ENCODE measurements around the gene NBPF9.
A peak's percentile ranks its signal among the peaks of the same experiment; 100 is the strongest.
"Not testable (repeated sequence)": the region's sequence is repeated elsewhere in the genome, so short reads cannot be mapped to it uniquely, and the experiment has no call there.

Gene NBPF9

GRCh38 chr1:149103109-149104081 lies at the start of gene NBPF9:
NBPF9 (minus strand) TSS chr1:149103551; CDS start chr1:149082139, 21,412 bp downstream.
- peak; percentile 0 to 14 for DNase-seq (ENCODE audit: low read depth in 2 of 2, low spot score in 1 of 2)

DNA sequence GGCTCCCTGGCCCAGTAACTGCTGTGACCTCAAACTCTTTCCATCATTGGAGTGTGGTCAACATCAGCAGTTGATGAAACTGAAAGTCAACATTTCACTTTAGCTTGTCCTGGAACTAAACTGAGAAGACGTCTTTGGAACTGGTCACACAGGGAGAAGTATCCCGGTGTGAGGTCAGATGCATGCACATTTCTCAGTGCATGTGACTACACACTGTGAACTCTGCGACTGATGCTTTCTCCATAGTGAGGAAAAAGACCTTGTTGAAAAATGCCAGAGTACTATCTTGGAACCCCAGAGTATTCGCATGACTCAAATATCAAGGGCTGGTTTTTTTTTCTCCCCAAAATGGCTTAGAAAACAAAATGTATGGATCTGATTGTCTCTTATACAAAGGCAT lies 46.6 kb upstream of the NBPF9 start:
- not testable (repeated sequence) for DNase-seq (ENCODE audit: low read depth in 2 of 2, low spot score in 1 of 2)

DNA sequence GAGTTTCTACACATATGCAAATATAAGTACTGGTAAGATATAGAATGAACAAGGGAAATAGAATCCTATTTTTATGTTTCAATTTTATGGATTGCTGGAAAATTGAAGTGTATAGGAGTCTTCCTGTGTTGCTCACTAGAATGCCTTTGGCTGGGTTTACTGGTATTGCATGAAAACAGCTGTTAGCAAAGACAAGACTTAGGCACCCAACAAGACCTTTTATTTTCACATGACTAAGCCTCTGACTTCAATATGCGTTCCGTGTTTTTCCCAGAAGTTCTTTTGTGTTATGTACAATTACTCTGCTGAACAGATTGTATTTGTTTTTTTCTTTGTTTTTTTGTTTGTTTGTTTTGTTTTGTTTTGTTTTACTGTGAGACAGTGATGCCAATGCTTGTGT lies 34.2 kb upstream of the NBPF9 start:
- not testable (repeated sequence) for DNase-seq (ENCODE audit: low read depth in 2 of 2, low spot score in 1 of 2)

DNA sequence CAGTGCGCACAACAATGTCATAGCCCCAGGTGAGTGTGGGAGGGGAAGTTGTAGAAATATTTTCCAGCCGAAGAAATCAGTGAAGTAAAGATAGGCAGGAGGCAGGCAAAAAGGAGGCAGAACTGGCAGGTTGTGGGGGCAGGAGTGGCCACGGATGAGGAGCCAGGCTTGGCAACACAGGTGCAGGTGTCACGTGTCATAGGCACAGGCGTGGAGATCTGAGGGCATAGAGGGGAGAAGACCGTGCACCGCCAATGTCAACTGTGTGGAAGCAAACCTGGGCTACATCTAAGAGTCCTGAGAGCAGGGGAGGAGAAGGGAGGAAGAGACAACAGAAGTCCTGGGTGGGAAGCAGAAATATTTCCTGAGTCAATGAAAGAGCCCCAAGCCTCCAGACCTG lies 27.6 kb upstream of the NBPF9 start:
- DNase-seq (ENCODE audit: low read depth in 2 of 2, low spot score in 1 of 2) = not testable (repeated sequence)

DNA sequence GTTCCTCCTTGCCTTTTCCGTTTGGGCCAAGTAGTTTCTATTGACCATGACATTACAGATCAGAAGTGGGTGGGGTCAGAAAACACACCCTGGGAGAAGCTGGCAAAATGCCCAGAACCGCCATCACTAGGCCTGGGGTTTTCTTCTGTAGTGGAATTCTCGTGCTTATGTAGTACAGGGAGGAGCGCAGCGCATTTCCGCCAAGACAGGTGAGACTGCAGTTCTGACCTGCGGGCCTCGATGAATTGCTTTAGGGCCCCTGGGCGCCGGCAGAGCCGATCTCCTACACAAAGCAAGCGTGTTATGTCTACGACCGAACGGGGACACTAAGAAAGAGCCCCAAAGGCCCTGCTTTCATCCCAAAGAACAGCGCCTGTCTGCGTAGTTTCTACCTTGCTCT lies 25.9 kb upstream of the NBPF9 start:
- not testable (repeated sequence) for DNase-seq (ENCODE audit: low read depth in 2 of 2, low spot score in 1 of 2)

GRCh38 chr1:149126555-149127145 lies 23.3 kb upstream of the NBPF9 start:
- not testable (repeated sequence) for DNase-seq (ENCODE audit: low read depth in 2 of 2, low spot score in 1 of 2)

GRCh38 chr1:149123948-149124926 lies 20.9 kb upstream of the NBPF9 start:
- peak in 1 of 2 donors; percentile 4 for DNase-seq (ENCODE audit: low read depth in 2 of 2, low spot score in 1 of 2)

DNA sequence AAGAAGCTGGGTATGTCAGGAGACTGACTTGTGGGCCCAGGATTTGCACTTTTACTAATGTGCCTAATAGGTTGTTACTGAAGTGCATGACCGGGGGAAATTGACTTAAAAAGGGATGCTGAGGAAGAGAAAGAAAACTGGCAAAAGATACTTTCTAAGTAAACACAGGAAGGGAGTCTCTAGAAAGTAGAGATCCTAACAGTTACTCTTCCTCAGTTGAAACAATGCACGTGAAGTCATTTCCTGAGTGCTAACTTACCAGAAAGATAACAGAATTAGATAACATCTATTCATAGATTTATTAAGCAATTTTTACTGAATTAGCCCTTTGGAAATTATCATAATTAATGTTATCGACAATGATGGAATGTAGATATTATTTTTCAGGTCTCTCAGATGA lies 9.5 kb upstream of the NBPF9 start:
- not testable (repeated sequence) for DNase-seq (ENCODE audit: low read depth in 2 of 2, low spot score in 1 of 2)

- not testable (repeated sequence) for DNase-seq (ENCODE audit: low read depth in 2 of 2, low spot score in 1 of 2)
Measured at GRCh38 chr1:149110343-149110742, 7.0 kb upstream of the NBPF9 start.

DNA sequence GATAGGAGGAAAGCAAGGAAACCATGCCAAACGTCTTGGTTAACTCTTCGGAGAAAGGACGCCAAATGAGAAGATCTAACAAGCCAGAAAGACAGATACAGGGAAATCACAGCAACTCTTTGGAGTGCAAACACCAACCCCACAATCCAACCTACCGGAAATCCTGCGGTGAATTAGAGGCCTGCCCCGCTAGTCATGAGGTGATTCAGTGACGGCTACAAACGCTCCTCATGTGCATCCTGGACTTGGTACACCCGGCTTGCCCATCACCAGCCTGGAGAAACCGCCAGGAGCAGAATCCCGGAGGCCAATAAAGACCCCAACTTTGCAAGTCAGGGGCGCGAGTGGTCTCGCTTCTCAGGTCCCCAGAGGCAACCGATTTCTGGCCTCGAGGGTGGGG lies 777 bp downstream of the NBPF9 start:
- DNase-seq (ENCODE audit: low read depth in 2 of 2, low spot score in 1 of 2) = peak in 1 of 2 donors; percentile 1

DNA sequence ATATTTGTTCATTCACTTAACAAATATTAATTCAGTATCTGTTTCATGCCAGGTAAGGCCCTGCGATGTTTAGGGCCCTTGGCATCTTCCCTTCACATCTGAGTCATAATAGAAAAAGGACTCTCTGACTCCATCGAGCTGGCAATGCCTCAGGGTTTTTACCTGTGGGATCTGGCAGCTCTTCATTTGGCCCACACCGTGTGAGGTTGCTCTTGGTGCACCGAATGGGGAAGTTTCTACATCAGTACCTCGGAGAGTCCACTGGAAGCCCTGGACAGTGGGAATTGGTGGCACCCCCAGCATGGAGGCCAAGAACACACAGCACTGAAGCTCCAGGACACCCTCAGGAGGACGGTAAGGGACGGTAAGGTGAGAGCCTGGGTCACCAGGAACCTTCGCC lies 5.1 kb downstream of the NBPF9 start:
- not testable (repeated sequence) for DNase-seq (ENCODE audit: low read depth in 2 of 2, low spot score in 1 of 2)

GRCh38 chr1:149093155-149093554 lies 10.2 kb downstream of the NBPF9 start:
- DNase-seq (ENCODE audit: low read depth in 2 of 2, low spot score in 1 of 2) = not testable (repeated sequence)

- not testable (repeated sequence) for DNase-seq (ENCODE audit: low read depth in 2 of 2, low spot score in 1 of 2)
Measured at GRCh38 chr1:149075505-149076127, 27.7 kb downstream of the NBPF9 start.

GRCh38 chr1:149064611-149065010 lies 38.7 kb downstream of the NBPF9 start:
- not testable (repeated sequence) for DNase-seq (ENCODE audit: low read depth in 2 of 2, low spot score in 1 of 2)

DNA sequence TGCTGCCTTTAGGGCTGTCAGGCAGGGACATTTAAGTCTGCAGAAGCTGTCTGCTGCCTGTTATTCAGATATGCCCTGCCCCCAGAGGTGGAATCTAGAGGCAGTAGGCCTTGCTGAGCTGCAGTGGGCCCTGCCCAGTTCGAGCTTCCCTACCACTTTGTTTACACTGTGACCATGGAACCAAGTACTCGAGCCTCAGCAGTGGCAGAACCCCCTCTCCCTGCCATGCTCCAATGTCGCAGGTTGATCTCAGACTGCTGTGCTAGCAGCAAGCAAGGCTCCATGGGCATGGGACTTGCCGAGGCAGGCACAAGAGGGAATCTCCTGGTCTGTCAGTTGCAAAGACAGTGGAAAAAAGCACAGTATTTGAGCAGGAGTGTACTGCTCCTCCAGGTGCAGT lies 60.3 kb downstream of the NBPF9 start:
- not testable (repeated sequence) for DNase-seq (ENCODE audit: low read depth in 2 of 2, low spot score in 1 of 2)

DNA sequence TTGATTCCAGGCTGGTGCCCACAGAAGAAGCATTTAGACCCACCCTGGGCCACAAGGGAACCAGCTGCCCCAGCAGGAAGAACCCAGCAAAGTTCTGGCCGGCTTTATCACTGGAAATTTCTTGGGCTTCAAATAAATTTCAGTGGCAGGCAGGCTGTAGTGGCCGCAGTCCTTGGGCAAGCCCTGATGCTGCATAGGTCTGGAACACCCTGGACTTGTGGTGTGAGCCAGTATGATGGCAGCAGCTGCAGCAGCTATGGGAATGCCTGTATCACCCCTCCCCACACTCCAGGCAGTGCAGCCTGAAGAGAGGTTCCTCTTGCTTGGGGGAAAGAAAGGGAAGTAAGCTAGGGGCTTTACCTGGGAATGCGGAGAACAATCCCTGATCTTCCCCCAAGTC lies 69.4 kb downstream of the NBPF9 start:
- not testable (repeated sequence) for DNase-seq (ENCODE audit: low read depth in 2 of 2, low spot score in 1 of 2)

GRCh38 chr1:149024327-149024726 lies 79.0 kb downstream of the NBPF9 start:
- not testable (repeated sequence) for DNase-seq (ENCODE audit: low read depth in 2 of 2, low spot score in 1 of 2)

- not testable (repeated sequence) for DNase-seq (ENCODE audit: low read depth in 2 of 2, low spot score in 1 of 2)
Measured at GRCh38 chr1:149018577-149018976, 84.8 kb downstream of the NBPF9 start.

- not testable (repeated sequence) for DNase-seq (ENCODE audit: low read depth in 2 of 2, low spot score in 1 of 2)
Measured at GRCh38 chr1:149016626-149017025, 86.7 kb downstream of the NBPF9 start.

- not testable (repeated sequence) for DNase-seq (ENCODE audit: low read depth in 2 of 2, low spot score in 1 of 2)
Measured at GRCh38 chr1:149015522-149015921, 87.8 kb downstream of the NBPF9 start.
